Activated CD8-positive, alpha-beta T cell treated with anti-CD3 and anti-CD28 coated beads, Interleukin-2, amount 10 ng/mL, durations not matched to agents 7 days and 5 days (primary cell): ENCODE data around the gene CARD14. TPM values are rescaled to one million over a fixed set of nuclear protein-coding genes. Genes with fewer than 3 reads are reported as not detected.
"Not testable (repeated sequence)": the region's sequence is repeated elsewhere in the genome, so short reads cannot be mapped to it uniquely, and the experiment has no call there.

Experiments used
- ATAC-seq: fragments of 150-1000 bp; cut with Tn5 transposase; one replicate; pipeline ENCODE4 v1.10.0; 2021; ENCODE audit warnings: moderate library complexity
- CTCF ChIA-PET: fragments of 350-600 bp; sonication (Branson Sonifier 250); formaldehyde crosslinking; loops from one replicate; lab custom pipeline; 2021; ENCODE audit warnings: antibody characterized with exemption; lab: Charles Lee
- POLR2A ChIA-PET: fragments of 350-600 bp; sonication (Branson Sonifier 250); formaldehyde crosslinking; loops from one replicate; lab custom pipeline; 2021; ENCODE audit warnings: antibody characterized with exemption; lab: Charles Lee
- DNase-seq: peaks from one replicate; pipeline ENCODE4 v3.0.0-alpha.2; 2020
- H3K27ac Mint-ChIP-seq: one replicate; pipeline ENCODE4 v1.8.0; 2021; ENCODE audit warnings: mild to moderate bottlenecking, mixed read lengths
- H3K27me3 Mint-ChIP-seq: one replicate; pipeline ENCODE4 v1.8.0; 2021; ENCODE audit warnings: low read depth, mixed read lengths
- H3K36me3 Mint-ChIP-seq: one replicate; pipeline ENCODE4 v1.8.0; 2021; ENCODE audit warnings: low read depth, mixed read lengths
- H3K4me1 Mint-ChIP-seq: one replicate; pipeline ENCODE4 v1.8.0; 2021; ENCODE audit warnings: low read depth, mixed read lengths
- H3K4me3 Mint-ChIP-seq: one replicate; pipeline ENCODE4 v1.8.0; 2021; ENCODE audit warnings: mild to moderate bottlenecking, mixed read lengths
- H3K9me3 Mint-ChIP-seq: one replicate; pipeline ENCODE4 v1.8.0; 2022; ENCODE audit warnings: mixed read lengths; ENCODE audit not compliant: insufficient read depth
- total RNA-seq, 2 experiments: library from RNA; stranded (reverse); gene quantifications; one replicate each; pipeline ENCODE4 v1.2.3, GENCODE V29; 2021

The CARD14 gene
- total RNA-seq, 2 experiments from 2014 or later, result not detected

DNA sequence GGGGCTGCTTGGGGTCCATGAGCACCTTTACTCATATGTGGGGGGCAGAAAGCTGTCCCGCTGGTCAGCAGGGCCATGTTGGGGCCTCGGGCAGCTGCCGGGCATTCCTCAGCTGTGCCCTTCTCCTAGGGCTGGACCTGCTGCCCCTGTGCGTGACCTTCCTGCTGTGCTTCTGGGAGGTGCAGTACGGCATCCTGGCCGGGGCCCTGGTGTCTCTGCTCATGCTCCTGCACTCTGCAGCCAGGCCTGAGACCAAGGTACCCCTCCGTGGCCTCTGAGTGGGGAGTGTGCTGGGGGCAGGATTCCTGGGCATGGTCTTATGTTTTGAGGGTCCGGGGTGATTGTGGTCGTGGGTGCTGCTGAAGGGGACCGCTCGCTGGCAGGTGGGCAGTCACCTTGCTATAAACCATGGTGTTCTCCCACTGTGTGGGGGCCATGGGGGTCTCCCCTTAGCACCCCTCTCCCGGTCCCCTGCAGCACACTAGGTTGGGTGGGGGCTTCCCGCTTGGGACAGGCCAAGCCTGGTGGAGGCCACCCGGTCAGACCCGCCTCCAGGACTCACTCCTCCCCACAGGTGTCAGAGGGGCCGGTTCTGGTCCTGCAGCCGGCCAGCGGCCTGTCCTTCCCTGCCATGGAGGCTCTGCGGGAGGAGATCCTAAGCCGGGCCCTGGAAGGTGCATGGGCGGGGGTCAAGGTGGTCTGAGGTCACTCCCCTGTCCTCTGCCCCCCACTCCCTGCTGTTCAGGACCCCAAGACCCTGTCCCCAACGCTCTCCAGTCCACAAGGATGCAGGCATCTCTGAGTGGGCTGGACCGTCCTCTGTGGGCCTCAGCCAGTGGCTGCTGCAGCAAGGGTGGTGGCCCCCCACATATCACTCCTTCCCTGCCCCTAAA is 78.4 kb downstream of the CARD14 start:
- ATAC-seq (no peak), DNase-seq (no peak)
- Mint-ChIP-seq H3K9me3 (no peaks in the 10 kb centered on the region), H3K27ac (no peak overlapping the region), H3K4me1 (peaks cover 9% of the 10 kb centered on the region), H3K4me3 (no peak overlapping the region), H3K27me3 (no peaks in the 10 kb centered on the region), H3K36me3 (no peaks in the 10 kb centered on the region)
- CTCF ChIA-PET, result no interaction called here
- POLR2A ChIA-PET, result no interaction called here

DNA sequence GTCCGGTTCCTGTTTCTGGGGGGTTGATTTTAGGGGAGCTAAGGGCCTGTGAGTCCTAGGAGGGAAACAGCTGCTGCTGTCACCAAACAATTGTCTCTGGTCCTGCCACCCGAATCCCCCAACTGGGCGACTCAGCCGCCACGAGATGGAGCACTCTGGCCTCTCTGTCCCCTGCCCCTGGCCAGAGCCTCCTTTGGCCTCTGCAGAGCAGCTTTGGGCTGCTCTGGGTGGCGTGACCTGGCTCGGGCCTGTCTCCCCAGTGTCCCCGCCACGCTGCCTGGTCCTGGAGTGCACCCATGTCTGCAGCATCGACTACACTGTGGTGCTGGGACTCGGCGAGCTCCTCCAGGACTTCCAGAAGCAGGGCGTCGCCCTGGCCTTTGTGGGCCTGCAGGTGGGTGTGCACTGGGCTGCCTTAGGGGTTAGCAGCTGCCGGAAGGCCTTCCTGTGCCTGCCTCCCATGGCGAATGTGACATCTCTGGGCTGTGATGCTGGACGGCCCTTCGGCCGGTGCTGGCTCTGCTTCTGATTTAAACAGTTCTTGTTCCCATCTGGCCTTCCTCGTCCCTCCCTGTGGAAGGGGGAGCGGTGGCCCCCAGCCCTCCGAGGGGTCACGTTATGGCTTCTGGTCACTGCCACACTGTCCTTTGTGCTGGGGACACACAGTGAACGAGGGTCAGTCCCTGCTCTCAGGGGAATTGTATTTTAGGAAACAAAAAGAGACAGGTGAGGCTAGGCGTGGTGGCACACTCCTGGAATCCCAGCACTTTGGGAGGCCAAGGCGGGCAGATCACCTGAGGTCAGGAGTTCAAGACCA is 79.3 kb downstream of the CARD14 start:
- Mint-ChIP-seq H3K4me3 (no peak overlapping the region), H3K9me3 (no peaks in the 10 kb centered on the region), H3K36me3 (no peaks in the 10 kb centered on the region), H3K4me1 (peaks cover 17% of the 10 kb centered on the region), H3K27ac (no peak overlapping the region), H3K27me3 (no peaks in the 10 kb centered on the region)
- CTCF ChIA-PET, result no interaction called here
- no peak for DNase-seq
- POLR2A ChIA-PET, result interaction anchor here (0.5 kb wide), 1 partner anchor 56 kb away, joined by 5 read pairs; no protein-coding TSS in a partner anchor
- ATAC-seq, result no peak

GRCh38 chr17:80251966-80252365 is 82.1 kb downstream of the CARD14 start:
- H3K27me3 Mint-ChIP-seq, result no peaks in the 10 kb centered on the region
- POLR2A ChIA-PET, result interaction anchor here (0.9 to 6.3 kb wide), 2 partner anchors 13 to 106 kb away, joined by 3 to 38 read pairs; no protein-coding TSS in a partner anchor
- no peaks in the 10 kb centered on the region for H3K9me3 Mint-ChIP-seq
- ATAC-seq (no peak), DNase-seq (no peak)
- no peaks in the 10 kb centered on the region for H3K36me3 Mint-ChIP-seq
- CTCF ChIA-PET, result interaction anchor here (0.6 to 3.1 kb wide), 7 partner anchors 13 to 169 kb away, joined by 3 to 17 read pairs (median 4); no protein-coding TSS in a partner anchor
- no peak overlapping the region for H3K4me3 Mint-ChIP-seq
- no peak overlapping the region for H3K27ac Mint-ChIP-seq
- peaks cover 31% of the 10 kb centered on the region for H3K4me1 Mint-ChIP-seq

DNA sequence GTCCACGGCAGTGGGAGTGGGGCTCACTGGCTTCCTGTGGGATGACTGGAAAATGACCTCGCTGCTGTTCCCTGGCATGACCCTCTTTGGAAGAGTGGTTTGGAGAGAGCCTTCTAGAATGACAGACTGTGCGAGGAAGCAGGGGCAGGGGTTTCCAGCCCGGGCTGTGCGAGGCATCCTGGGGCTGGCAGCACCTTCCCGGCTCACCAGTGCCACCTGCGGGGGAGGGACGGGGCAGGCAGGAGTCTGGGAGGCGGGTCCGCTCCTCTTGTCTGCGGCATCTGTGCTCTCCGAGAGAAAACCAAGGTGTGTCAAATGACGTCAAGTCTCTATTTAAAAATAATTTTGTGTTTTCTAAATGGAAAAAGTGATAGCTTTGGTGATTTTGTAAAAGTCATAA is 83.0 kb downstream of the CARD14 start:
- peak; percentile 88 for DNase-seq
- peaks cover 36% of the 10 kb centered on the region for H3K4me1 Mint-ChIP-seq
- ChIA-PET CTCF (interaction anchor here (0.7 to 3.1 kb wide), 5 partner anchors 12 to 57 kb away, joined by 3 to 17 read pairs (median 4); no protein-coding TSS in a partner anchor), POLR2A (interaction anchor here (2.4 to 6.3 kb wide), 2 partner anchors 12 to 33 kb away, joined by 6 to 38 read pairs; partner anchors contain the start of gene SGSH)
- H3K4me3 Mint-ChIP-seq, result no peak overlapping the region
- peak overlapping the region; percentile 25 for H3K27ac Mint-ChIP-seq
- peak; percentile 85 for ATAC-seq
- no peaks in the 10 kb centered on the region for H3K9me3 Mint-ChIP-seq
- H3K27me3 Mint-ChIP-seq, result no peaks in the 10 kb centered on the region
- H3K36me3 Mint-ChIP-seq, result no peaks in the 10 kb centered on the region

- POLR2A ChIA-PET, result interaction anchor here (0.6 to 6.3 kb wide), 3 partner anchors 11 to 34 kb away, joined by 3 to 38 read pairs (median 6); partner anchors contain the start of gene SGSH
- H3K9me3 Mint-ChIP-seq, result no peaks in the 10 kb centered on the region
- ATAC-seq (no peak), DNase-seq (no peak)
- no peaks in the 10 kb centered on the region for H3K36me3 Mint-ChIP-seq
- H3K4me3 Mint-ChIP-seq, result no peak overlapping the region
- peaks cover 46% of the 10 kb centered on the region for H3K4me1 Mint-ChIP-seq
- CTCF ChIA-PET, result interaction anchor here (0.7 to 3.1 kb wide), 5 partner anchors 11 to 58 kb away, joined by 3 to 17 read pairs (median 4); no protein-coding TSS in a partner anchor
- H3K27ac Mint-ChIP-seq, result peak overlapping the region; percentile 85
- H3K27me3 Mint-ChIP-seq, result no peaks in the 10 kb centered on the region
These were observed 84.0 kb downstream of the CARD14 start for GRCh38 chr17:80253631-80254395.

DNA sequence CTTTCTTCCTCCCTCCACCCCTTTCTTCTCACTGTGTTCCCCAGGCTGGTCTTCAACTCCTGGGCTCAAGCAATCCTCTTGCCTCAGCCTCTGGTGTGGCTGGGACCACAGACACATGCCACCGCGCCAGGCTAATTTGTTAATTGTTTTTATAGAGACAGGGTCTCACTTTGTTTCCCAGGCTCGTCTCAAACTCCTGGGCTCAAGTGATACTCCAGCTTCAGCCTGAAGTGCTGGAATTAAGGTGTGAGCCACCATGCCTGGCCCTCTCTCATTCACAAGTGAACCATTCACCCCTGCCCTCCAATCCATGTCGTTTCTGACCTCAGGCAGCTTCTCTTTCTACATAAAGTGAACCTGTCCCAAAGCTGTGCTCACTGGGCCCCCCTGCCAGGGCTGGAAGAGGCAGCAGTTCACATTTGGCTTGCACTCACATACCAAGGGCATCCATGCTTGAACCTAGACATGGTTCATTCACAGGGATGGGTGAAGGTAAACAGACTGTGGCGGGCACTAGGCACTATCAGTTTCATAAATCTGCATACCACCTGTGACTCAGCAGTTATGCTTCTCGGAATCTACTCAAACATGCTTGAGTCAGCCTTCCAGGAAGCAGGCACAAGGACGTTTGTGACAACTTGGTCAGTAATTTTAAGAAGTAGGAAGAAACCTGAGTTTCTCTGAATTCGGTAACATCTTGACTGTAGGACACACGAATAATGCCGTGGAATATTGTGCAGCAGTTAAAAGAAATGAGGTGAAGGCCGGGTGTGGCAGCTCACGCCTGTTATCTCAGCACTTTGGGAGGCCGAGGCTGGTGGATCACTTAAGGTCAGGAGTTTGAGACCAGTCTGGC is 84.8 kb downstream of the CARD14 start:
- DNase-seq (peak; percentile 77), ATAC-seq (peak; percentile 64)
- ChIA-PET POLR2A (interaction anchor here (0.6 to 6.3 kb wide), 3 partner anchors 10 to 35 kb away, joined by 4 to 38 read pairs (median 6); partner anchors contain the start of gene SGSH), CTCF (interaction anchor here (1.0 to 2.4 kb wide), 3 partner anchors 10 to 153 kb away, joined by 3 to 8 read pairs (median 5); partner anchors contain the start of gene GAA)
- peaks cover 52% of the 10 kb centered on the region for H3K4me1 Mint-ChIP-seq
- H3K36me3 Mint-ChIP-seq, result no peaks in the 10 kb centered on the region
- no peaks in the 10 kb centered on the region for H3K27me3 Mint-ChIP-seq
- no peaks in the 10 kb centered on the region for H3K9me3 Mint-ChIP-seq
- H3K4me3 Mint-ChIP-seq, result peak overlapping the region; percentile 43
- peak overlapping the region; percentile 85 for H3K27ac Mint-ChIP-seq

DNA sequence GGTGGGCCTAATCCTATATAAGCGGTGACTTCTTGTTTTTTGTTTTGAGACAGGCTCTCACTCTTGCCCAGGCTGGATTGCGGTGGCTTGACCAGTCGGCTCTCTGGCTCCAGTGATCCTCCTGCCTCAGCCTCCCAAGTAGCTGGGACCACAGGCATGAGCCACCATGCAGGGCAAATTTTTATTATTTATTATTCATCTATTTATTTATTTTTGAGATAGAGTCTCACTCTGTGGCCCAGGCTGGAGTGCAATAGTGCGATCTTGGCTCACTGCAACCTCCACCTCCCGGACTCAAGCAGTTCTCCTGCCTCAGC is 86.2 kb downstream of the CARD14 start:
- no peak overlapping the region for H3K27ac Mint-ChIP-seq
- ChIA-PET CTCF (interaction anchor here (2.4 kb wide), 1 partner anchor 60 kb away, joined by 8 read pairs; no protein-coding TSS in a partner anchor), POLR2A (interaction anchor here (6.3 kb wide), 1 partner anchor 9 kb away, joined by 38 read pairs; no protein-coding TSS in a partner anchor)
- no peaks in the 10 kb centered on the region for H3K36me3 Mint-ChIP-seq
- no peak for ATAC-seq
- no peak overlapping the region for H3K4me3 Mint-ChIP-seq
- H3K9me3 Mint-ChIP-seq, result no peaks in the 10 kb centered on the region
- H3K27me3 Mint-ChIP-seq, result no peaks in the 10 kb centered on the region
- DNase-seq, result no peak
- H3K4me1 Mint-ChIP-seq, result peaks cover 55% of the 10 kb centered on the region

DNA sequence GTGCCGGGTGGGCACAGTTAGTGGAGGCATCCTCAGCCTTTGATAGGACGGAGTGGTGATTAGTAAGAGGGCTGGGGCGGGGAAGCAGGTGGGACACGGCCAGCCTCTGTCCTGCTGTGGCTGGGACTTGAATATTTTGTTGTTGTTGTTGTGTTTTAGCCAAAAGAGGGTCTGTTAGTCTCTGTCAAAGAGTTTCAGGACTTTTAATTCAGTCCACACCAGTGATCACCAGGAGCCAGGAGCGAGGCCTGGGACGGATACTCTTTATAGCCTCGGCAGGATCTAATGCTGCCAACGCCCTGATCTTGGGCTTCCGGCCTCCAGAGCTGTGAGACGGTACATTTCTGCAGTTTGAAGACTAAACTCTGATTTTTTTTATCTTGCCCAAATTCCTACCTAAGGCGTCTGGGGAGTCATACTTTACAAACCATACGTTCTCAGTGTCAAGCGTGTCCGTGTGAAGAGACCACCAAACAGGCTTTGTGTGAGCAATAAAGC is 87.9 kb downstream of the CARD14 start:
- POLR2A ChIA-PET, result no interaction called here

DNA sequence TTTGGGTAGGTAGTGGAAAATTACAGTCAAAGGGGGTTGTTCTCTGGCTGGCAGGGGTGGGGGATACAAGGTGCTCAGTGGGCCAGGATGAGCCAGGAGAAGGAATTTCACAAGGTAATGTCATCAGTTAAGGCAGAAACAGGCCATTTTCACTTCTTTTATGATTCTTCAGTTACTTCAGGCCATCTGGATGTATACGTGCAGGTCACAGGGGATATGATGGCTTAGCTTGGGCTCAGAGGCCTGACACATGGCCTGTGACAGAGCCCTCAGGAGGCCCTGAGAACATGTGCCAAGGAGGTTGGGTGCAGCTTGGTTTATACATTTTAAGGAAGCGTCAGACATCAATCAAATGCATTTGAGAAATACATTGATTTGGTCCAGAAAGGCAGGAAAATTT is 88.5 kb downstream of the CARD14 start:
- not testable (repeated sequence) for ATAC-seq, DNase-seq, H3K4me3 Mint-ChIP-seq, H3K9me3 Mint-ChIP-seq, H3K36me3 Mint-ChIP-seq, H3K27me3 Mint-ChIP-seq
- peak overlapping the region; percentile 96 for H3K27ac Mint-ChIP-seq
- H3K4me1 Mint-ChIP-seq, result peaks cover 65% of the 10 kb centered on the region
- CTCF ChIA-PET, result interaction anchor here (1.4 kb wide), 1 partner anchor 61 kb away, joined by 4 read pairs; no protein-coding TSS in a partner anchor
- POLR2A ChIA-PET, result interaction anchor here (1.3 kb wide), 1 partner anchor 112 kb away, joined by 3 read pairs; no protein-coding TSS in a partner anchor

More for the DNA sequence above, 87.9 kb downstream of the CARD14 start:
- Mint-ChIP-seq H3K9me3 (no peaks in the 10 kb centered on the region), H3K27ac (no peak overlapping the region), H3K36me3 (no peaks in the 10 kb centered on the region), H3K4me3 (no peak overlapping the region), H3K4me1 (peaks cover 65% of the 10 kb centered on the region), H3K27me3 (no peaks in the 10 kb centered on the region)
- DNase-seq (no peak), ATAC-seq (no peak)
- CTCF ChIA-PET, result interaction anchor here (1.4 kb wide), 1 partner anchor 61 kb away, joined by 4 read pairs; no protein-coding TSS in a partner anchor
